Neuronal stem cell (in vitro differentiated cells): ENCODE results near the gene LRRC28.
A peak's percentile ranks its signal among the peaks of the same experiment; 100 is the strongest.

Experiments used
- DNase-seq: peaks from one replicate; pipeline ENCODE4 v3.0.0-alpha.2; 2013; ENCODE audit warnings: low spot score
- H2AFZ ChIP-seq: one replicate; pipeline ENCODE4 v1.6.1; 2013; ENCODE audit warnings: mild to moderate bottlenecking, low read length, inconsistent platforms
- H2AK5ac ChIP-seq: 2 replicates; pipeline ENCODE4 v1.6.1; 2013; ENCODE audit warnings: low read depth, mild to moderate bottlenecking, inconsistent platforms, low read length, moderate library complexity, mixed read lengths
- H2BK120ac ChIP-seq: 2 replicates; pipeline ENCODE4 v1.6.1; 2013; ENCODE audit warnings: low read depth, mild to moderate bottlenecking, inconsistent platforms, low read length, moderate library complexity, mixed read lengths
- H2BK12ac ChIP-seq: one replicate; pipeline ENCODE4 v1.6.1; 2013; ENCODE audit warnings: low read length, inconsistent platforms
- H2BK15ac ChIP-seq: 2 replicates; pipeline ENCODE4 v1.6.1; 2013; ENCODE audit warnings: mild to moderate bottlenecking, low read length, inconsistent platforms, mixed read lengths
- H2BK5ac ChIP-seq: one replicate; pipeline ENCODE4 v1.6.1; 2013; ENCODE audit warnings: inconsistent platforms, mild to moderate bottlenecking, low read length, moderate library complexity
- H3K14ac ChIP-seq: one replicate; pipeline ENCODE4 v1.6.1; 2013; ENCODE audit warnings: low read length, inconsistent platforms
- H3K18ac ChIP-seq: 2 replicates; pipeline ENCODE4 v1.6.1; 2013; ENCODE audit warnings: low read length, inconsistent platforms
- H3K23ac ChIP-seq: 2 replicates; pipeline ENCODE4 v1.6.1; 2013; ENCODE audit warnings: low read depth, mild to moderate bottlenecking, mixed read lengths, low read length, inconsistent platforms; ENCODE audit not compliant: poor library complexity
- H3K27ac ChIP-seq: replicated peaks from 3 replicates; pipeline ENCODE4 v1.5.1; 2013; ENCODE audit warnings: low read length, inconsistent platforms
- H3K27me3 ChIP-seq, 3 experiments: 2 replicates each; pipeline ENCODE4 v1.6.1; 2013; ENCODE audit warnings: low read length in 3 of 3, mild to moderate bottlenecking in 2 of 3, inconsistent platforms in 1 of 3, low read depth in 1 of 3, mixed read lengths in 1 of 3, moderate library complexity in 1 of 3; ENCODE audit not compliant: control insufficient read depth in 3 of 3, insufficient read depth in 3 of 3
- H3K36me3 ChIP-seq, 2 donors: replicated peaks in 1 of 2; 2 replicates each; pipeline ENCODE4 v1.6.1; 2013; ENCODE audit warnings: low read length in 2 of 2; ENCODE audit not compliant: control insufficient read depth in 2 of 2, insufficient read depth in 2 of 2
- H3K4ac ChIP-seq: 2 replicates; pipeline ENCODE4 v1.6.1; 2013; ENCODE audit warnings: inconsistent platforms, mild to moderate bottlenecking, low read length, moderate library complexity
- H3K4me1 ChIP-seq, 2 donors: 1 replicate in 1 of 2; 2 replicates in 1 of 2; pipeline ENCODE4 v1.6.1; 2013; ENCODE audit warnings: low read length in 2 of 2, low read depth in 1 of 2; ENCODE audit not compliant: control insufficient read depth in 2 of 2, insufficient read depth in 1 of 2
- H3K4me2 ChIP-seq: one replicate; pipeline ENCODE4 v1.6.1; 2013; ENCODE audit warnings: mild to moderate bottlenecking, low read length, inconsistent platforms; ENCODE audit not compliant: insufficient read depth, poor library complexity, severe bottlenecking
- H3K4me3 ChIP-seq, 2 donors: 2 replicates each; pipeline ENCODE4 v1.5.1; 2013; ENCODE audit warnings: low read length in 2 of 2, mild to moderate bottlenecking in 2 of 2, inconsistent platforms in 1 of 2, moderate library complexity in 1 of 2
- H3K79me1 ChIP-seq: one replicate; pipeline ENCODE4 v1.6.1; 2013; ENCODE audit warnings: low read depth, mild to moderate bottlenecking, inconsistent platforms, low read length, moderate library complexity
- H3K9ac ChIP-seq: one replicate; pipeline ENCODE4 v1.6.1; 2013; ENCODE audit warnings: mild to moderate bottlenecking, low read depth, low read length, inconsistent platforms; ENCODE audit not compliant: poor library complexity
- H3K9me3 ChIP-seq, 2 donors: replicated peaks in 1 of 2; 2 replicates each; pipeline versions ENCODE3 to v1.6.1; 2013; ENCODE audit warnings: low read length in 2 of 2, mild to moderate bottlenecking in 2 of 2, inconsistent platforms in 1 of 2, low read depth in 1 of 2, mixed read lengths in 1 of 2, moderate library complexity in 1 of 2; ENCODE audit not compliant: control insufficient read depth in 2 of 2, insufficient read depth in 1 of 2
- H4K8ac ChIP-seq: one replicate; pipeline ENCODE4 v1.6.1; 2013; ENCODE audit warnings: low read depth, mild to moderate bottlenecking, inconsistent platforms, low read length, moderate library complexity
- H4K91ac ChIP-seq: one replicate; pipeline ENCODE4 v1.6.1; 2013; ENCODE audit warnings: low read length, low read depth, mild to moderate bottlenecking, inconsistent platforms; ENCODE audit not compliant: poor library complexity
- WGBS, 2 donors: extraction: QIAGEN DNeasy Blood & Tissue Kit; methylation state at CpG; one replicate each; pipeline ENCODE4 v1.1.7; 2013; ENCODE audit warnings: missing lambda C conversion rate in 2 of 2, mixed read lengths in 1 of 2; ENCODE audit not compliant: insufficient read length in 2 of 2, insufficient replicate concordance in 1 of 2; ENCODE audit errors: extremely low coverage in 2 of 2; 5-methylcytosine and 5-hydroxymethylcytosine counted together

LRRC28 gene

DNA sequence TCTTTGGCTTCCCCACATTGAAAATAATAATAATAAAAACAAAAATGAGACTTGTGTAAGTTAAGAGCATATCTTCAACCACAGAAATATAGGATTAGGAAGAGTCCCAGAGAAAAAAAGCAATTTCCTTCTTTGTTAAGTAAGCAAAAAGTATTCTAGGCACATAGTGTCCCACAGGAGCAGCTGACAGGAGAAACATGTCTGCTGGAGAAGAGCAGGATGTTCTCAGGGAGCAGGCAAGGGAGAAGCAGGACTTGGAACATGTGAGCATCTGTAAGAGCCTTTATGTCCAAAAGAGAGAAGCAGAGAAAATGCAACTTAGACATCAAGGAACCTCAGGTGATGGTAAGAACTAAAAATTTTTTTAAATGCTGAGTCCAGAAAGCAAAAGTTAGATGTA lies 40.9 kb upstream of the LRRC28 start:
- peaks cover 0 to 14% of the 10 kb centered on the region in 2 donors for H3K36me3 ChIP-seq
- H2AK5ac ChIP-seq, result no peak overlapping the region
- H3K4me3 ChIP-seq, result no peak overlapping the region
- H3K14ac ChIP-seq, result no peak overlapping the region
- no peak overlapping the region for H2BK12ac ChIP-seq
- no peaks in the 10 kb centered on the region for H3K79me1 ChIP-seq
- H3K9me3 ChIP-seq, result peaks cover 0 to 7% of the 10 kb centered on the region in 2 donors
- H3K4me2 ChIP-seq, result no peak overlapping the region
- no peak overlapping the region for H2BK5ac ChIP-seq
- H3K23ac ChIP-seq, result no peak overlapping the region
- H3K18ac ChIP-seq, result no peak overlapping the region
- no peaks in the 10 kb centered on the region for H3K27me3 ChIP-seq
- no peak overlapping the region for H2BK15ac ChIP-seq
- no peak overlapping the region for H3K4ac ChIP-seq
- H3K4me1 ChIP-seq, result no peaks in the 10 kb centered on the region
- H4K8ac ChIP-seq, result no peak overlapping the region
- DNase-seq, result no peak
- H4K91ac ChIP-seq, result no peak overlapping the region
- no peak overlapping the region for H2BK120ac ChIP-seq
- H3K9ac ChIP-seq, result no peak overlapping the region
- H2AFZ ChIP-seq, result no peak overlapping the region
- no peak overlapping the region for H3K27ac ChIP-seq

DNA sequence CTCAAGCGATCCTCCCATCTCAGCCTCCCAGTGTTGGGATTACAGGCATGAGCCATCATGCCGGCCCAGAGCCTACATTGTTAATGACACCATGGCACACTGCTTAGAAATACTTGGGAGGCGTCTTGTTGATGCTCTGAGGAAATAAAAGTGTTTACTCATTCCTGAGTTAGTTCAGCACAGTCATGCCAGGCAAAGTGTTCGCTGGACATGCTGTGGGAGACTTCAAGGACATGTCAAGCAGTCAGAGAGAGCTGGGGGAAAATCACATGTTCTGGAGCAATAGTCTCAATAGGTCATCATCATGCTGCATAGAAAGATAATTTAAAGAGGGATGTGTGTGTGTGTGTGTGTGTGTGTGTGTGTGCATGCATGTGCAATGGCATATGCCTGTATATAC lies 39.4 kb upstream of the LRRC28 start:
- Histone ChIP-seq H3K4me2 (no peak overlapping the region), H2BK12ac (no peak overlapping the region), H4K8ac (no peak overlapping the region), H3K14ac (no peak overlapping the region), H3K9me3 (no peaks in the 10 kb centered on the region), H3K36me3 (peaks cover 0 to 17% of the 10 kb centered on the region in 2 donors), H3K18ac (no peak overlapping the region), H3K27ac (no peak overlapping the region), H3K9ac (no peak overlapping the region), H2BK5ac (no peak overlapping the region), H3K4me3 (no peak overlapping the region), H3K27me3 (no peaks in the 10 kb centered on the region), H2AK5ac (no peak overlapping the region), H3K4me1 (no peaks in the 10 kb centered on the region), H3K79me1 (no peaks in the 10 kb centered on the region), H4K91ac (no peak overlapping the region), H2BK15ac (no peak overlapping the region), H2BK120ac (no peak overlapping the region), H3K4ac (no peak overlapping the region), H2AFZ (no peak overlapping the region), H3K23ac (no peak overlapping the region)
- WGBS, 2 donors, result no CpG with 5 or more reads among the region's 4 CpGs
- DNase-seq, result no peak

DNA sequence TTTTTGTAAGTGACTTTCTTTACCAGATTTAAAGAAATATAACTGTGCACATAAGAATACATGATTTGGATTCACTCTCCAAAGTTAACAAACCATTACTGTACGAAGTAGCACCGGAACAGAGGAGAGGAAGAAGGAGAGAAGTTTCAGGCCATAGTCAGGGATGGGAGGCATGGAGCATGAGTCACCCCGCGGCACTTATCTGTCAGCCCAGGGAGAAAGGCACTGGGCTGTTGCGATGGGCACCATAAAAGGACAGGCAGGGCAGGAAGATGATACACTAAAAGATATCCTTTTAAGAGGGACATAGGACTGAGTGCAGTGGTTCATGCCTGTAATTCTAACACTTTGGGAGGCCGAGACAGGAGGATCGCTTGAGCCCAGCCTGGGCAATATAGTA lies 38.9 kb upstream of the LRRC28 start:
- H2BK120ac ChIP-seq, result no peak overlapping the region
- no CpG with 5 or more reads among the region's 7 CpGs for WGBS, 2 donors

DNA sequence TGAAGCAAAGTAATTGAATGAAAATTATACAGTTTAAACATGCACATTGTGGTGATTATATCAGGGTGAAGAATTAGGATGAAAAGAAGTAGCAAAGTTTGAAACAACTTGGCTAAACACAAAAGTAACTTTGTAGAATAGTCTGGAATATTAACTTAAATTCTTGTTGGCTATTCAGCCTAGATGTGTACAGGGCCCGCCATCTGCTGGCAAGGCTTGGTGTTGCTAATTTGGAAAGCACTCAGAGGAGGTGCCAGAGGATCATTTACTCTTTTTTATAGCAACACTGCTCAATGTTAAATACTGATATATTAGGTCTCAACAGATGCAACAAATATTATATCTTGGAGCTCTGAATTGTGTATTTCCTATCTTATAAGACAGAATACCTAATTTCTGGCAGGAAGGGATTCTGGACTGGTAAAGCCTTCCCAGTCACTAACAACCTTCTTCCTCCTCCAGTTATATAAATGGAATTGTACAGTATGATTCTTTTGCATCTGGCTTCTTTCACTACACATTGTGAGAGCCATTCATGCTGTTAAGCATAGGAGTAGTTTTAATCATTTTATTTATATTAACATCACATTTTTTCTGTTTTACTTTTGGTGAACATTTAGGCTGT lies 38.0 kb upstream of the LRRC28 start:
- Histone ChIP-seq H4K8ac (no peak overlapping the region), H3K18ac (no peak overlapping the region), H3K36me3 (peaks cover 7 to 27% of the 10 kb centered on the region in 2 donors), H2BK12ac (no peak overlapping the region), H2AFZ (no peak overlapping the region), H3K14ac (no peak overlapping the region), H2BK15ac (no peak overlapping the region), H3K79me1 (no peaks in the 10 kb centered on the region), H3K4me2 (no peak overlapping the region), H3K4me3 (no peak overlapping the region), H2BK5ac (no peak overlapping the region), H3K9me3 (no peaks in the 10 kb centered on the region), H3K4me1 (no peaks in the 10 kb centered on the region), H2BK120ac (no peak overlapping the region), H4K91ac (no peak overlapping the region), H2AK5ac (no peak overlapping the region), H3K23ac (no peak overlapping the region), H3K27ac (no peak overlapping the region), H3K27me3 (no peaks in the 10 kb centered on the region), H3K9ac (no peak overlapping the region), H3K4ac (no peak overlapping the region)
- WGBS, 2 donors, result no CpG with 5 or more reads among the region's 1 CpG
- DNase-seq, result peak; percentile 42

More for the DNA sequence above, 38.9 kb upstream of the LRRC28 start:
- no peak overlapping the region for H3K9ac ChIP-seq
- H3K18ac ChIP-seq, result no peak overlapping the region
- H3K4me2 ChIP-seq, result no peak overlapping the region
- no peaks in the 10 kb centered on the region for H3K9me3 ChIP-seq
- H3K36me3 ChIP-seq, result peaks cover 0 to 18% of the 10 kb centered on the region in 2 donors
- no peak overlapping the region for H3K27ac ChIP-seq
- no peak overlapping the region for H2AK5ac ChIP-seq
- no peak overlapping the region for H2AFZ ChIP-seq
- no peak for DNase-seq
- H2BK12ac ChIP-seq, result no peak overlapping the region
- no peaks in the 10 kb centered on the region for H3K4me1 ChIP-seq
- H3K14ac ChIP-seq, result no peak overlapping the region
- no peak overlapping the region for H2BK5ac ChIP-seq
- H3K23ac ChIP-seq, result no peak overlapping the region
- H4K91ac ChIP-seq, result no peak overlapping the region
- H4K8ac ChIP-seq, result no peak overlapping the region
- no peaks in the 10 kb centered on the region for H3K79me1 ChIP-seq
- H3K4ac ChIP-seq, result no peak overlapping the region
- no peaks in the 10 kb centered on the region for H3K27me3 ChIP-seq
- no peak overlapping the region for H3K4me3 ChIP-seq
- H2BK15ac ChIP-seq, result no peak overlapping the region
